ENCODE results near the gene MMRN2.
"Not testable (repeated sequence)": the region's sequence is repeated elsewhere in the genome, so short reads cannot be mapped to it uniquely, and the experiment has no call there.

Gene MMRN2, protein sequence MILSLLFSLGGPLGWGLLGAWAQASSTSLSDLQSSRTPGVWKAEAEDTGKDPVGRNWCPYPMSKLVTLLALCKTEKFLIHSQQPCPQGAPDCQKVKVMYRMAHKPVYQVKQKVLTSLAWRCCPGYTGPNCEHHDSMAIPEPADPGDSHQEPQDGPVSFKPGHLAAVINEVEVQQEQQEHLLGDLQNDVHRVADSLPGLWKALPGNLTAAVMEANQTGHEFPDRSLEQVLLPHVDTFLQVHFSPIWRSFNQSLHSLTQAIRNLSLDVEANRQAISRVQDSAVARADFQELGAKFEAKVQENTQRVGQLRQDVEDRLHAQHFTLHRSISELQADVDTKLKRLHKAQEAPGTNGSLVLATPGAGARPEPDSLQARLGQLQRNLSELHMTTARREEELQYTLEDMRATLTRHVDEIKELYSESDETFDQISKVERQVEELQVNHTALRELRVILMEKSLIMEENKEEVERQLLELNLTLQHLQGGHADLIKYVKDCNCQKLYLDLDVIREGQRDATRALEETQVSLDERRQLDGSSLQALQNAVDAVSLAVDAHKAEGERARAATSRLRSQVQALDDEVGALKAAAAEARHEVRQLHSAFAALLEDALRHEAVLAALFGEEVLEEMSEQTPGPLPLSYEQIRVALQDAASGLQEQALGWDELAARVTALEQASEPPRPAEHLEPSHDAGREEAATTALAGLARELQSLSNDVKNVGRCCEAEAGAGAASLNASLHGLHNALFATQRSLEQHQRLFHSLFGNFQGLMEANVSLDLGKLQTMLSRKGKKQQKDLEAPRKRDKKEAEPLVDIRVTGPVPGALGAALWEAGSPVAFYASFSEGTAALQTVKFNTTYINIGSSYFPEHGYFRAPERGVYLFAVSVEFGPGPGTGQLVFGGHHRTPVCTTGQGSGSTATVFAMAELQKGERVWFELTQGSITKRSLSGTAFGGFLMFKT

DNA sequence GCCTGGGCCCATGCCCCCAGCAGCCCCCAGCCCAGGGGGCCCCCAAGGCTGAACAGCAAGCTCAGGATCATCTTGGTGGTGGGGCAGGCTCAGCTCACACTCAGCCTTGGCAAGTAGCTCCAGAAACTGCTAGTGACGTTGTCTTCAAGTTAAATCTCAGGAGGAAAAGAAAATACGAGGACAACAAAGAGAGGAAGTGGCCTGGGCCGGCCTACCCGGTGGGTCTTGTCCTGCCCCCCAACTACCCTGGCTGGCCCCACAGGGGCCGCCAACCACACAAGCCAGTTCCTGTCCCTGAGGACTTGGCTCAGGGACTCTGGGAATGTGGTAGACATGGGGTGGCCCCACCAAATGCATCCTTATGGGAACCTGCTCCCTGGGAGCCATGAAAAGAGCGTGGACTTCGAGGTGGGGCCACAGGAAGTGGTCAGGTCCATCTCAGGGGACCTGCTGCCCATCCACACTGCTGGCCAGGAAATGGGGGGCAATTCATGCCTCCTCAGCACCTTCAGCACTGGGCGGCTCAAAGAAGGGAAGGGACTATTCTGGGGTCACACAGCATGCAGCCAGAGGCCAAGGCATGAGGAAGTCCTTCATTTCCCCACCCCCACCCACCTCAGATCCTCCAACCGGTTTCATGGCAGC, at the start of gene MMRN2:
TSS of gene MMRN2 (minus strand) at position 145 of the 645 bp plus-strand sequence. CDS start at position 71, 74 bp downstream.
- DNase-seq: no peak

DNA sequence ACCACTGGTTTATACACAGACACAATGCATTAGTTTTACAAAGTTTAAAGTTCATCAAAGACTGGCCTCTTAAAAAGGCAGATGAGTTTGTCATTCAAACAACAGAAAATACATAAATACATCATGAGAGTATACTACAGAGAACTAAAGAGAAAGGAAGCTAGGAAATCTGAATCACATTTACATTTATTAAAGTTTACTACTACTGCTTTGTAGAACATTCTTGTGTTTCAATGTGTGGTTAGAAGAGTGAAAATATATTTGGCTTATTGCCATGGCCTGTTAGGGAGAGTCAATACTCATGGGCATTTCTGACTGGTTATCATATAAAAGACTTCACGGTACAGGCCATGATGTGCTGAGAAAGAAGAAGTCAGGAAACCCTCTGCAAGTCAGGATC, 49.7 kb upstream of the MMRN2 start:
- DNase-seq: not testable (repeated sequence)

DNA sequence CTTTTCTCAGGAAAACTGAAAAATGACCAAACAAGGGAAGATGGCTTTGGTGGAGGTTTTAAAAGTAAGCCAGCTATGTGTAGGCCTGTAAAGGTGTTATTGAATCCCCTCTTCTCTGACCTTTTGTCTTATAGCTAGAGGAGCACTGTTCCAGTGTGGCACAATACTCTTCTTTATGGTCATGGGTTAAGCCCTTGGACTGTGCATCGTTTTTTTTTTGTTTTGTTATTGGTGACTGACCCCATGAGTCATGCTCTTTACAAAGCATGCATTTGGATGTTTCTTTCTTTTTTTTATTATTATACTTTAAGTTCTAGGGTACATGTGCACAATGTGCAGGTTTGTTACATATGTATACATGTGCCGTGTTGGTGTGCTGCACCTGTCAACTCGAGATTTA, 43.1 kb upstream of the MMRN2 start:
- no peak for DNase-seq

DNA sequence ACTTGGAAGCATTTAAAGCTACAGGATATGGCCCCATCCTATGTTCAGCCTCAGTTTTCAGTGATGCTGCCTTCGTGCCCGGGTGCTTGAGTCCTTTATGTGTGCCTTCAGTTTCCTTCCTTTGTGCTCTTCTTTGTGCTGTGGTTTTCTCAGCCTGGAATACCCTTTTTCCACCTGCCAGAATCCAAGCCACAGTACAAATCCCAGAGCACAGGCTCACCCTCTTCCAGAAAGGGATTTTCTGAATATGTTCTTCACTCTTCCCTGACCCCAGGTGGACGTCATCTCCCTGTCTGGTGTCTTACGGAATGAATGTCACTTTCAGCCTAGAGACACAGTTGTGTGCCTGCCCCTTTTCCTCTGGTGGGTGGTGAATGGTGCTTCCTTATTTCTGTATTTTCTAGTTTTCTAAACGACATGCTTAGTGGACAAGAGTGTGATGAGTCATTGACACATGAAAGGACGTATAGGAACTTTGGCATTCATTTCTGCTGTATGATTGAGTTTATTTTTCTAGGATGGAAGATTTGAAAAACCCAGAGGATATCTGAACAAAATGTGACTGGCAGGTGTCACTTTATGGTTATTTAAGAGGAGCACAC, 42.5 kb upstream of the MMRN2 start:
- DNase-seq: not testable (repeated sequence)

DNA sequence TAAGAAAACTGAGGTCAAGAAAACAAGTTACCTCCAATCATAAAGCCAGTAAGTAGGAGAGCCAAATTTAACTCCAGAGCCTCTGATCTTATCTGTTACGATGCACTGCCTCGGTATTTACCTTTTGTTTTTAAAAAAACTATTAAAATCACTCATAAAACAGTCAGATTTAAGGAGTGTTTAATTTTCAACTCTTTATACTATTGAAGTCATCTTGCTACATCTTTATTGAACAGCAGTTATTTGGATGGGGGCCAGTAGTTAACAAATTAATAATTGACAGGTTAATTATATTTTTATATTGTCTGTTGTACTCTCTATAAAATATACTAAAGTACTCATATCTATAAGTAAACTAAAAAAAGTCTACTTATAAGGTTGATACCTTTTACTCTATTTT, 35.5 kb upstream of the MMRN2 start:
- no peak for DNase-seq

DNA sequence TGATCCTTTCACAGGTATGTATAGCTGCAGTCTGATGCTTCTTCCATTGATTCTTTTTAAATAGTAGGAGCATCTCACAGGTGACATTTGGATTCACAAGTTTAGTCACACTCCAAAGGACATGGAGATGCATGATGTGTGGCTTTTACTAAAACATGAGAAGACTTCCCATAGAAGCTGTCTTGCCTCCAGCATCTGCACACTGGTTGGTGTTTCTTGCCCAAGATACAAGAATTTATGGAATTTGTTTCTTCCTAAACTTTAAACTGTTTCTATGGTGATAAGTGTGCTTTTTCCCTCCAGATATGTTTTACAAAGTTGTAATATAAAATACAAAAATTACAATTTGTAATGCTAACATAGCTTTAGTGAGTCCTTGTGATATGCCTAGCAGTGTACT, 35.0 kb upstream of the MMRN2 start:
- no peak for DNase-seq

DNA sequence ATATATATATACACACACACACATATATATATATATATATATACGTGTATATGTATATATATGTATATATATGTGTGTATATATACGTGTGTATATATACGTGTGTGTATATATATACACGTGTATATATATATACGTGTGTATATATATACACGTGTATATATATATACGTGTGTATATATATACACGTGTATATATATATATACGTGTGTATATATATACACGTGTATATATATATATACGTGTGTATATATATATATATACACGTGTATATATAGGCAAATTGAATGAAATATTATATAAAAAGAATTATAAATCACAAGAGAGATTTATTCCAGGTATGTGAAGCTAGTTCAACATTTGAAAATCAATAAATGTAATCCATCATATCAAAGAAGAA, 33.9 kb upstream of the MMRN2 start:
- not testable (repeated sequence) for DNase-seq

DNA sequence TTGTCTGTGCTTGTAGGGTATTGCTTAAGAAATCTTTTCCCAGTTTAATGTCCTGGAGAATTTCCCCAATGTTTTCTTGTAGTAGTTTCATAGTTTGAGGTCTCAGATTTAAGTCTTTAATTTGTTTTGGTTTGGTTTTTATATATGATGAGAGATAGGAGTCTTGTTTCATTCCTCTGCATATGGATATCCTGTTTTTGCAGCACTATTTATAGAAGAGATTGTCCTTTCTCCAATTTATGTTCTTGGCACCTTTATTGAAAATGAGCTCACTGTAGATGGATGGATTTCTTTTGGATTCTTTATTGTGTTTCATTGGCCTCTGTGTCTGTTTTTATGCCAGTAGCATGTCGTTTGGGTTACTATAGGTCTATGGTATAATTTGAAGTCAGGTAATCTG, 31.1 kb upstream of the MMRN2 start:
- no peak for DNase-seq

DNA sequence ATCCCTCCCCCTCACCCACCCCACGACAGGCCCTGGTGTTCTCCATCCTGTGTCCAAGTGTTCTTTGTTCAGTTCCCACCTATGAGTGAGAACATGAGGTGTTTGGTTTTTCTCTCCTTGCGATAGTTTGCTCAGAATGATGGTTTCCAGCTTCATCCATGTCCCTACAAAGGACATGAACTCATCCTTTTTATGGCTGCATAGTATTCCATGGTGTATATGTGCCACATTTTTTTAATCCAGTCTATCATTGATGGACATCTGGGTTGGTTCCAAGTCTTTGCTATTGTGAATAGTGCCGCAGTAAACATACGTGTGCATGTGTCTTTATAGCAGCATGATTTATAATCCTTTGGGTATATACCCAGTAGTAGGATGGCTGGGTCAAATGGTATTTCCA, 27.1 kb upstream of the MMRN2 start:
- DNase-seq: not testable (repeated sequence)

DNA sequence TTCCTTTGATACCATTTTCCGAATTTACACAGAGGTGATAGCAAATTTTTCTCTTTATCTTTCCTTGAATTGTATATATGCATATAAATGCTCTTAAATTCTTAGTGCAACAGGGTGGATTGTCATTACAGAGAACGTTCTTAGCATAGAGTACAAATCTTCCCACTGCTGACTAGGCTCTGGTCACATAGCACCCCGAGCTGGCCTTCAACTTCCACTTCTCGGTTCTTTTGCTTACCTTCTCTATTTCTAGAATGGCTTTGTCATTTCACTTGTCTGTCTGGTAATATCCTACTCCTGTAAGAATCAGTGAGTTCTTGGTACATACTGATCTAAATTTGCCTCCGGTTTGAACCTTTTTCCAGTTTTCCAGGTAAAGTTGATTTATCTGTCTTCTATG, 24.3 kb upstream of the MMRN2 start:
- no peak for DNase-seq

DNA sequence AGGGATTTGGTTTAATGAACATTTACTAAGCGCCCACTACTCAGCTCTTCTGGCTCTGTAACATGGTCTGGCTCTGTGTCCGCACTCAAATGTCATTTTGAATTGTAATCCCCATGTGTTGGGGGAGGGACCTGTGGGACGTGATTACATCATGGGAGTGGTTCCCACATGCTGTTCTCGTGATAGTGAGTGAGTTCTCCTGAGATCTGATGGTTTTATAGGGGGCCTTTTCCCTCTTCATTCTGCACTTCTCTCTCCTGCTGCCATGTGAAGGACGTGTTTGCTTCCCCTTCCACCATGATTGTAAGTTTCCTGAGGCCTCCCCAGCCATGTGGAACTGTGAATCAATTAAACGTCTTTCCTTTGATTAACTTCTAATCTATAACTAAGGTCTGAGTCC, 23.6 kb upstream of the MMRN2 start:
- DNase-seq: not testable (repeated sequence)

DNA sequence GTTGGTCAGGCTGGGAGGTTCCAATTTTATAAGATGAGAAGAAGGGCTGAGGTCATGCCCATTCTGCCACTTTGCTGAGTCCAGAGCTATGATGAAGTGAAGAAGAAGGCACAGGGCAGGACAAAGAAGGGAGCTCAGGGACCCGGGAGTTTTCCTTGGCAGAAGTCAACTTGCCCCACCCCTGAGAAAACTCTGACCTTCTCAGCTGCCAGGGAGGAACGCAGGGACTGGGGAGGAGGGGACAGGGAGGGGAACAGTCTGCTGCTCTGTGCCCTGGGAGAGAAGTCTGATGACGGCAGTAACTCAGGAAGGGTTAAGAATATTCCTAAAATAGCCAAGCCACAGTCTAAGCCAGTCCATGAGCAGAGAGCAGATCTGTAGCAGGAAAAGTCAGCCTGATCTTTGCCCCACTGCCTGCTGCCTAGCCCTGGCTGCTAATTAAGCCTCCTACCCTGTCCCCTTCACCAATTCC, 22.6 kb upstream of the MMRN2 start:
- DNase-seq: no peak

DNA sequence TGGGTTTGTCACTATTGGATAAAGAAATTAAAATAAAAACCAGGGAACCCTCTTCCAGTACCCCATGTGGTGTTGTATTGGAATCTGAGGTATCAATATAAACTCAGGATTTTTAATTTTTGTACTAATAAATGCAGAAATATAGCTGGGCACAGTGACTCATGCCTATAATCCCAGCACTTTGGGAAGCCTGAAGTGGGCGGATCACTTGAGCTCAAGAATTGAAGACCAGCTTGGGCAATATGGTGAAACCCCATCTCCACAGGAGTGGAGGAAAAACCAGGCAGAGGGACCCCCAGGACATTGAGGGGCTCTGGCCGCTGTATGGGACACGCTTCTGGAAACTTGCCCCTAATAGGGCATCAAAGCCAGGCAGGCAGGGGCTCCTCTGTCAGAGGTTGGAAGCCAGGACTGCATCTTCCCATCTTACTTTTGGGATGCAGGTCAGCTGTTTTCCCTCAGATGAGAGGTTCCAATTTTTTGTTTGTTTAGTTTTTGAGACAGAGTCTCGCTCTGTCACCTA, 21.9 kb upstream of the MMRN2 start:
- no peak for DNase-seq

DNA sequence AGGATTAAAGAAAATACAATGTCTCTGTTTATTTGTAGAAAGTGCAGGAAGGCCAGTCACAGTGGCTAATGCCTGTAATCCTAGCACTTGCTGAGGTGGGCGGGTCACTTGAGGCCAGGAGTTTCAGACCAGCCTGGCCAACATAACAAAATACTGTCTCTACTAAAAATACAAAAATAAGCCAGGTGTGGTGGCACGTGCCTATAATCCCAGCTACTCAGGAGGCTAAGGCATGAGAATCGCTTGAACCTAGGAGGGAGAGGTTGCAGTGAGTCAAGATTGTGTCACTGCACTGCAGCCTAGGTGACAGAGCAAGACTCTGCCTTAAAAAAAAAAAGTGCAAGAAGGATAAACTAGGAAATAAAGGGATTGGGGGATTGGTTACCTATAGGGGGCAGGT, 21.0 kb upstream of the MMRN2 start:
- not testable (repeated sequence) for DNase-seq

DNA sequence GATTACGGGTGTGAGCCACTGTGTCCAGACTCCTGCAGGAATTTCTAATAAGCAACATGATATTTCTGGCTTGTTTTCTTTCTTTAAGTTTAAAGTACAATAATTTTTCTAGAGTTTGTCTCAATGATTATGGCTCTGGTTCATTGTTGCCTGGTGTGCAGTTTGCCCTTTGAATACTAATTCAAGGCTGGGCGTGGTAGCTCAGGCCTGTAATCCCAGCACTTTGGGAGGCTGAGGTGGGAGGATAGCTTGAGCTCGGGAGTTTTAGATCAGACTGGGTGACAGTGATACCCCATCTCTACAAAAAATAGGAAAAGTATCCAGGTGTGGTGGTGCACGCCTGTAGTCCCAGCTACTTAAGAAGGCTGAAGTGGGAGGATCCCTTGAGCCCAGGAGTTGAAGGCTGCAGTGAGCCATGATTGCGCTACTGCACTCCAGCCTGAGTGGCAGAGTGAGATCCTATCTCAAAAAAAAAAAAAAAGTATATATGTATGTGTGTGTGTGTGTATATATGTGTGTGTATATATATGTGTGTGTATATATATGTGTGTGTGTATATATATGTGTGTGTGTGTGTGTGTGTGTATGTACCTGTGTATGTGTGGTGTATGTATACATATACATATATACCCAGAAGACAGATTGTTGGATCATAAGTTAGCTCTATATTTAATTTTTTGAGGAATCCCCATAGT, 19.1 kb upstream of the MMRN2 start:
- no peak for DNase-seq

DNA sequence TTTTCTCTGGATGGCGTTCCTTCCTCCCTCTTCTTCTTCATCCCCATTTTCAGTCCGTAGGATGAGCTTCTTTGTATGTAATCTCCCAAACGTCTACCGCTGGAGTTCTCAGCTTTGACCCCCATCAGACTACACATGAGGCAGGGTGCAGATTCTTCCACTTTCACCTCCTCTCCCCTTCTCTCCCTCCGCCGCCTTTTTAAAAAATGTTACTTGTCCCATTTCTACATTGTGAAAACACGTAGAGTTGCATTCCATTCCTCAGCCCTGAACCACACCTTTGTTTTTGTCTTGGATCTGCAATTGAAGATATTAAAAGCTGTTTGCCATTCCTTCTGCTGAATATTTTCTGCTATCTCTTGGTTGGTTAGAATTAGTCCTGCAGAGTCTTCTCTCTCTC, 17.1 kb upstream of the MMRN2 start:
- DNase-seq: no peak

DNA sequence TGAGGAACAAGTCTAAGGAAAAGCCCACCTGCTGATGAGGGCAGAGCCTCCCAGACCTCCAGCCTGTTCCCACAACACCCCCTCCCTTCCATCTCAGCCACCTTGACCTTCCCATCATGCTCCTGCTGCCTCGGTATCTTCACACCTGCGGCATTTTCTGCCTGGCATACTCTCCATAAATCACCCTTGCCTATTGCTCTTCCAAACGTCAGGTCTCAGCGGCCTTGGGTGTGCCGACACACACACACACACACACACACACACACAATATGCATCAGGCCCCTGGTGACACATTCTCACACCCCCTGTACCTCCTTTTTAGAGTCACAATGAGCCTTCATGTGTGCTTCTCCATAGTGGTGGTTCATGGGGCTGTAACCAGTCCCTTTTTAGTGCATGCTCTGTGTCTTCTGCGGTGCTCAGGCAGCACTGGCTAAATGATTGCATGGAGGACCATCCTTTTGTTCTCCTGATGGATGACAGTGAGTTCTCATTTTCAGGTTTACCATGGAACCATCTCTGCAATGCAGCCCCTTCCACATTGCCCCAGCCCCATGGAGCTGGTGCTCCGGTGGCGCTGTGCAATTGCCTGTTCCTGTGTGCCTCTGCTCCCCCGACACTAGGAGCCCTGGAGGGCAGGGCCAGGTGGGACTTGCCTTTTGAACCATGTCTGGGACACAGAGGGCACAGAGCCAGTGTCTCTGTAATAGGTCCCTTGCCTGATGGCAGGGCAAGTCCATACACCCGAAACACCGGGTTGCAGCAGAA, 15.4 kb upstream of the MMRN2 start:
- no peak for DNase-seq

DNA sequence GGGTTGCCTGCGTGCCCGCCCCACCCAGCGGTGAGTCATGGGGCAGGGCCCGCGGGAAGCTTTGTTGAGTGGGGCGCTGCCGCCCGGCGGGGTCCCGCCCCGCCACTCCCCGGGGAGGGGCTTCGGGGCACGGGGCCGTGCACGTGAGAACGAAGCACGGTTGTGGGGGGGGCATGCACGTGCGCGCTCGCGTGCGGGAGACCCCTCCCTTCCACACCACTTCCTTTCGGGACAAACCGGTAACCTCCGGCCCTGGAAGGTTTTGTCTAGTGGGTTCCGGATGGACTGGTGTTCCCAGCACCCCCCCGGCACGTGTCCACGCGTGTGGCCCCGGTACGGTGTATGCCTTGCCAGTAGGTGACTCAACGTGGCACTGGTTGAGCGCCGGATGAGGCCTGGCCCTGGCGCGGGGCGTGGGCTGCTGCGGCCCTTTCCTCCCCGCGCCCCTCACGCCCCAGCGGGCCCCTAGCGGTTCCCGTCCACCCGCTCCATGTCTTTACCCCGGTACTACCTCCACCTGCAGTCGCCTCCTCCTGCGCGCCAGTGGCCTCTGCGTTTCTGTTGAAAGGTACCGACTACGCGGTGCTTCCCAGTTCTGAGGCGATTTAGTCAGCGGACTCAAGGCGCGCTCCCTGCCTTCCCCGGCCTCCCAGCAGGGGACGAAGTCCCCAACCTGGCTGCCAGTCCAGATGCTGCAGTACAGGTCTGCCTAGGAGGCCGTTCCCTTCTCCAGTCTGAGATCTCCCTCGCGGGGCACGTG, 14.0 kb upstream of the MMRN2 start:
- DNase-seq: peak; percentile 87

DNA sequence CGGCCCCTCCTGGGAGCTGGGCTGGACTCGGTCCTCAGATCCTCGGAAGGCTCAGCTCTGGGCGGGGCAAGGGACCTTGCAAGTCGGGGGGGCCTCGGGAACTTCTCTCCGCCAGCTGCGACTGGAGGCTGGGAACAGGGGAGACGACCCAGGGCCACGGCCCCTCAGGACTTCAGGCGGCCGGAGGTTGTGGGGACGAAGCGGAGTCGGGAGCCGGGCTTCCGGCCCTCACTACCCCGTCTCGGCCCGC, 13.5 kb upstream of the MMRN2 start:
- no peak for DNase-seq

DNA sequence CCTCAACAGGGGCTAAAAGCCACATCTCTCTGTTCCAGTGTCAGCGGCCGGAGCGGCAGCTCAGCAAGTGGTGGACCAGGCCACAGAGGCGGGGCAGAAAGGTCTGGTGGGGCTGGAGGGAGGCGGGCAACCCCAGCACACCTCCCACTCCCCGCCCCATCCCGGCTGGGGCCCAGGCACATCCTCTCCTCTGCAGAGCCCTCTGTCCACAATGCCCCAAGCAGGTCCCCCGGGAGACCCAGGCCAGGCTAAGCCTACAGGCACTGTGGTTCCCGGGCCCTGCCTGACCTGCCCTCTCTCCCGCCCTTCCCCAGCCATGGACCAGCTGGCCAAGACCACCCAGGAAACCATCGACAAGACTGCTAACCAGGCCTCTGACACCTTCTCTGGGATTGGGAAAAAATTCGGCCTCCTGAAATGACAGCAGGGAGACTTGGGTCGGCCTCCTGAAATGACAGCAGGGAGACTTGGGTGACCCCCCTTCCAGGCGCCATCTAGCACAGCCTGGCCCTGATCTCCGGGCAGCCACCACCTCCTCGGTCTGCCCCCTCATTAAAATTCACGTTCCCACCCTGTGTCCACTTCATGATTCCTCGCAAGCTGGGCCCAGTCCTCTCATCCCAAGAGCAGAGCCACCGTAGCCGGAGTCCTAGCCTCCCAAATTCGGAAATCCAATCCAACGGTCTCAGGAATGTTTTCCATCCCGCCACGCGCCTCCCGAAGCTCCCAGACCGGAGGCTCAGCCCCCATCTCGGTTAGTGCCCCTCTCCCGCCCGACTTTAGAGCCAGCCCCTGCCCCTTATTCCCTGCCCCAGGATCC, 13.0 kb upstream of the MMRN2 start:
- no peak for DNase-seq
